Loucy (cell line): ENCODE data around the gene FAF1.

ENCODE experiments used
- CTCF ChIP-seq: fragments of 200-600 bp; sonication (generic); conservative IDR thresholded peaks from 2 replicates; pipeline ENCODE4 v1.5.1; 2014; ENCODE audit warnings: mild to moderate bottlenecking, antibody characterized with exemption, low read length
- EZH2phosphoT487 ChIP-seq: fragments of 200-600 bp; IDR thresholded peaks from 2 replicates; pipeline ENCODE4 v1.6.1; 2018; ENCODE audit warnings: antibody characterized with exemption, mild to moderate bottlenecking, moderate library complexity, borderline replicate concordance

GRCh38 chr1:50527249-50527986 is 432.6 kb downstream of the FAF1 start:
- TF ChIP-seq CTCF, result no peak
- TF ChIP-seq EZH2phosphoT487, result no peak
